K562 (cell line): ENCODE results near the gene NCCRP1. TPM values are rescaled to one million over a fixed set of nuclear protein-coding genes. Genes with fewer than 3 reads are reported as not detected.

Experiments used
- polyA plus RNA-seq, 8 experiments: library from polyadenylated mRNA; depleted of rRNA in 4 of 8; stranded (reverse) in 5 of 8; unstranded in 3 of 8; fragments of >200 nt; fragmentation: Nextera tagmentation in 2 of 8; fragmentation: Illumina TruSeq in 1 of 8; extraction: Ambion mirVana in 2 of 8; extraction: Trizol in 1 of 8; gene quantifications; 2 replicates each; pipeline versions ENCODE4 v1.2.1 to v1.2.3, GENCODE V29; 2011 to 2014; ENCODE audit warnings: inconsistent platforms in 1 of 8, missing spikeins in 1 of 8
- total RNA-seq, 7 experiments: library from RNA; depleted of rRNA in 6 of 7; stranded (reverse); fragments of >200 nt in 6 of 7; fragmentation: Illumina TruSeq in 2 of 7; extraction: Trizol in 2 of 7; gene quantifications; 2 replicates each; pipeline versions ENCODE4 v1.2.1 to v1.2.3, GENCODE V29; 2011 to 2021; ENCODE audit warnings: low replicate concordance in 1 of 7
- TF ChIP-seq, protein P1 (sequence below), 2 experiments: fragments of 450-650 bp; IDR thresholded peaks; 2 replicates each; pipeline ENCODE4 v1.6.1; 2016; ENCODE audit warnings: mild to moderate bottlenecking in 2 of 2, borderline replicate concordance in 1 of 2, low read depth in 1 of 2, moderate library complexity in 1 of 2

NCCRP1 gene
- total and polyA plus RNA-seq, 9 of the 15 experiments (the other 6 are each of a cell fraction or from before 2014, with no cell fraction given) = 0.05 TPM; not detected in 8

GRCh38 chr19:39187552-39187943 lies 9.2 kb upstream of the NCCRP1 start (continued):
- TF ChIP-seq, protein P1, sequence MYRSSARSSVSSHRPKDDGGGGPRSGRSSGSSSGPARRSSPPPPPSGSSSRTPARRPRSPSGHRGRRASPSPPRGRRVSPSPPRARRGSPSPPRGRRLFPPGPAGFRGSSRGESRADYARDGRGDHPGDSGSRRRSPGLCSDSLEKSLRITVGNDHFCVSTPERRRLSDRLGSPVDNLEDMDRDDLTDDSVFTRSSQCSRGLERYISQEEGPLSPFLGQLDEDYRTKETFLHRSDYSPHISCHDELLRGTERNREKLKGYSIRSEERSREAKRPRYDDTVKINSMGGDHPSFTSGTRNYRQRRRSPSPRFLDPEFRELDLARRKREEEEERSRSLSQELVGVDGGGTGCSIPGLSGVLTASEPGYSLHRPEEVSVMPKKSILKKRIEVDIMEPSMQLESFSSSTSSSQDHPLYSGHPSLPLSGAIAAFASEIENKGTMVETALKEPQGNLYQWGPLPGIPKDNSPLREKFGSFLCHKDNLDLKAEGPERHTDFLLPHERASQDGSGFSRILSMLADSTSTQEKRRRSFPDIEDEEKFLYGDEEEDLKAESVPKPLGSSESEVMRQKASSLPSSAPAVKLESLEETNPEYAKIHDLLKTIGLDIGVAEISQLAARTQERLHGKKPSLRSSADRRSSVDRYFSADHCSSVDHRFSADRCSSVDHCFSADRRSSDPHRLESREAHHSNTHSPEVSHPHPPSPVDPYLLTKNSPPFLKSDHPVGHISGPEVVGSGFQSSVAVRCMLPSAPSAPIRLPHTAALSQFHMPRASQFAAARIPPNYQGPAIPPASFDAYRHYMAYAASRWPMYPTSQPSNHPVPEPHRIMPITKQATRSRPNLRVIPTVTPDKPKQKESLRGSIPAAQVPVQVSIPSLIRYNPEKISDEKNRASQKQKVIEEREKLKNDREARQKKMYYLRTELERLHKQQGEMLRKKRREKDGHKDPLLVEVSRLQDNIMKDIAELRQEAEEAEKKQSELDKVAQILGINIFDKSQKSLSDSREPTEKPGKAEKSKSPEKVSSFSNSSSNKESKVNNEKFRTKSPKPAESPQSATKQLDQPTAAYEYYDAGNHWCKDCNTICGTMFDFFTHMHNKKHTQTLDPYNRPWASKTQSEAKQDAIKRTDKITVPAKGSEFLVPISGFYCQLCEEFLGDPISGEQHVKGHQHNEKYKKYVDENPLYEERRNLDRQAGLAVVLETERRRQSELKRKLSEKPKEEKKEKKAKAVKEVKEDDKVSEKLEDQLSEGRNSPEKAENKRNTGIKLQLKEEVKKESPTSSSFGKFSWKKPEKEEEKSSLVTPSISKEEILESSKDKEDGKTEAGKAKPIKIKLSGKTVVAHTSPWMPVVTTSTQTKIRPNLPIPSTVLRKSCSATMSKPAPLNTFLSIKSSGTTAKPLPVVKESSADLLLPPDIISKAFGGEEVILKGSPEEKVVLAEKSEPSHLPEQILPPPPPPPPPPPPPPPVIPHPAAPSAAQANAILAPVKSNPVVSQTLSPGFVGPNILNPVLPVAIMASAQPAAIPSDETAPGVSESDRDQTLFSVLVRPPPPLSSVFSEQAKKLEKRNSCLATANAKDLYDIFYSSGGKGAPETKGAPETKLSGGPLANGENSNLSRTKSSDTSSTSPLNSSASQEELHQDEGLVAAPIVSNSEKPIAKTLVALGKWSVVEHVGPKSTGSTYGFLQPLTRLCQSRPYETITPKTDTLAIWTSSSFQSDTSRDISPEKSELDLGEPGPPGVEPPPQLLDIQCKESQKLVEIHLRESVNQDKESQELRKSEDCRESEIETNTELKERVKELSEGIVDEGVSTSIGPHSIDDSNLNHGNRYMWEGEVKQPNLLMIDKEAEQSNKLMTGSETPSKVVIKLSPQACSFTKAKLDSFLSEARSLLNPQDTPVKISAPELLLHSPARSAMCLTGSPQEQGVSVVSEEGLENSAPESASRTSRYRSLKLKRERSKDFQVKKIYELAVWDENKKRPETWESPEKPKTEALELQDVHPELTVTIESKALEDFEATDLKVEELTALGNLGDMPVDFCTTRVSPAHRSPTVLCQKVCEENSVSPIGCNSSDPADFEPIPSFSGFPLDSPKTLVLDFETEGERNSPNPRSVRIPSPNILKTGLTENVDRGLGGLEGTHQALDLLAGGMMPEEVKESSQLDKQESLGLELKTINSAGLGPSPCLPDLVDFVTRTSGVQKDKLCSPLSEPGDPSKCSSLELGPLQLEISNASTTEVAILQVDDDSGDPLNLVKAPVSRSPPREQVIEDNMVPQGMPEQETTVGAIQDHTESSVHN (IDR thresholded peaks at IDR 0.05; ENCODE audit: borderline replicate concordance in 1 of 2, low read depth in 1 of 2) = no peak
- TF ChIP-seq, all 486 proteins: peak for 0
